Measurements from ENCODE around the gene ENOX1. TPM values are rescaled to one million over a fixed set of nuclear protein-coding genes. Genes with fewer than 3 reads are reported as not detected.

The ENOX1 gene
- total RNA-seq, 1 donor from 2014 or later: 8.7 TPM

DNA sequence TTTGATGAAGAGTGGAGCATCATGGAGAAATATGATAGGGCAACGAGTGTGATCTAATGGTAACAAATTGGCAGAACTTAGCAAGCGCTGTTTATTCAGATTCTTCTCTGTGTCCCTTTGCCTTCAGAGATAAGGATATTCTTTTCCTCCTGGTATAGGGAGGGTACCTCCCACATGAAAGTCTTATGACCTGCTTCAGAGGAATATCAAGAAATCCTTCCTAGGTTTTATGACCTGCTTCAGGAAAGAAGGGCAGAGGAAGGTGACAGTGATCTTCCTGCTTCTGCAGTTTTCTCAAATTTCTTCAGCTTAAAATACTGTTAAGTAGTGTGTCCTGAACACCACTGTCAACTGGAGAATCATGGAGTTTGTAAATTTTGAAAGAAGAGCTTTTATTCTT is 619.0 kb downstream of the ENOX1 start:
- peaks cover 3% of the 10 kb centered on the region for H3K9me3 Mint-ChIP-seq (ENCODE audit: unreplicated experiment)
- TF ChIP-seq, protein P1, sequence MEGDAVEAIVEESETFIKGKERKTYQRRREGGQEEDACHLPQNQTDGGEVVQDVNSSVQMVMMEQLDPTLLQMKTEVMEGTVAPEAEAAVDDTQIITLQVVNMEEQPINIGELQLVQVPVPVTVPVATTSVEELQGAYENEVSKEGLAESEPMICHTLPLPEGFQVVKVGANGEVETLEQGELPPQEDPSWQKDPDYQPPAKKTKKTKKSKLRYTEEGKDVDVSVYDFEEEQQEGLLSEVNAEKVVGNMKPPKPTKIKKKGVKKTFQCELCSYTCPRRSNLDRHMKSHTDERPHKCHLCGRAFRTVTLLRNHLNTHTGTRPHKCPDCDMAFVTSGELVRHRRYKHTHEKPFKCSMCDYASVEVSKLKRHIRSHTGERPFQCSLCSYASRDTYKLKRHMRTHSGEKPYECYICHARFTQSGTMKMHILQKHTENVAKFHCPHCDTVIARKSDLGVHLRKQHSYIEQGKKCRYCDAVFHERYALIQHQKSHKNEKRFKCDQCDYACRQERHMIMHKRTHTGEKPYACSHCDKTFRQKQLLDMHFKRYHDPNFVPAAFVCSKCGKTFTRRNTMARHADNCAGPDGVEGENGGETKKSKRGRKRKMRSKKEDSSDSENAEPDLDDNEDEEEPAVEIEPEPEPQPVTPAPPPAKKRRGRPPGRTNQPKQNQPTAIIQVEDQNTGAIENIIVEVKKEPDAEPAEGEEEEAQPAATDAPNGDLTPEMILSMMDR (IDR thresholded peaks at IDR 0.05; ENCODE audit: partially characterized antibody, unreplicated experiment): no peak
- H3K4me1 Mint-ChIP-seq (ENCODE audit: low read depth, unreplicated experiment): no peaks in the 10 kb centered on the region
- no peak overlapping the region for H3K4me3 Mint-ChIP-seq (ENCODE audit: unreplicated experiment)
- no peak overlapping the region for H3K27ac Mint-ChIP-seq (ENCODE audit: unreplicated experiment)
- H3K36me3 Mint-ChIP-seq (ENCODE audit: unreplicated experiment): no peaks in the 10 kb centered on the region
- DNase-seq: no peak
- H3K27me3 Mint-ChIP-seq (ENCODE audit: unreplicated experiment): no peaks in the 10 kb centered on the region

GRCh38 chr13:43166644-43167457 is 619.9 kb downstream of the ENOX1 start:
- no peak for DNase-seq
- Mint-ChIP-seq H3K27ac (ENCODE audit: unreplicated experiment) (no peak overlapping the region), H3K4me1 (ENCODE audit: low read depth, unreplicated experiment) (no peaks in the 10 kb centered on the region), H3K27me3 (ENCODE audit: unreplicated experiment) (no peaks in the 10 kb centered on the region), H3K4me3 (ENCODE audit: unreplicated experiment) (no peak overlapping the region), H3K9me3 (ENCODE audit: unreplicated experiment) (peaks cover 3% of the 10 kb centered on the region), H3K36me3 (ENCODE audit: unreplicated experiment) (no peaks in the 10 kb centered on the region)
- TF ChIP-seq, protein P1 (IDR thresholded peaks at IDR 0.05; ENCODE audit: partially characterized antibody, unreplicated experiment): no peak

Other genes starting within 250 kb of the ENOX1 start
- gene CCDC122, start 92.8 kb upstream of the ENOX1 start, total RNA-seq (ENCODE audit: unreplicated experiment): 5.3 TPM
- 1.7 TPM for gene LACC1, start 92.9 kb upstream of the ENOX1 start, total RNA-seq (ENCODE audit: unreplicated experiment)